ENCODE results near the gene BEX3.

The BEX3 gene

DNA sequence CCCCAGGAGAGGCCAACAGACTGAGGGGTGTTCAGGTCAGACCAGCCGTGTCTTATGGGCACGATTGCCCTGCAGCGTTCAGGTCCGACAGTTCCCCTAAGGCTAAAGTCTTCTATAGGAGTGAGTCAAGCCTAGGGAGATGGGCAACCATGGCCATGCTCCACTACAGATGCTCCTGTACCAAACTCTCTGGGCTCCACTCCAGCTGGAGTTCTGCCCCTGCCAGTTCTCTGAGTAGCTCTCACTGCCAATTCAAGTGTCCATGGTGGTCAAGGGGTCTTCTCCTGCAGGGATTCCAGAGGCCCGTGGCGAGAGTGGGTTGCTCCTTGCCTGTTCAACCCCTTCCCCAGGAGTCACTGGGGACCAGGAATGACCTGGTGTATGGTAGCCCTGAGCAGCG lies 38.2 kb downstream of the BEX3 start:
- ATAC-seq (replicated peaks; ENCODE audit: extremely low read depth, poor library complexity, severe bottlenecking) (no peak), DNase-seq (ENCODE audit: low spot score in 2 of 2) (no peak)
- Mint-ChIP-seq H3K27ac (ENCODE audit: low read depth) (no peak overlapping the region), H3K4me3 (no peak overlapping the region), H3K9me3 (no peaks in the 10 kb centered on the region), H3K4me1 (no peaks in the 10 kb centered on the region), H3K36me3 (ENCODE audit: insufficient read depth) (no peaks in the 10 kb centered on the region), H3K27me3 (peaks cover 13% of the 10 kb centered on the region)

DNA sequence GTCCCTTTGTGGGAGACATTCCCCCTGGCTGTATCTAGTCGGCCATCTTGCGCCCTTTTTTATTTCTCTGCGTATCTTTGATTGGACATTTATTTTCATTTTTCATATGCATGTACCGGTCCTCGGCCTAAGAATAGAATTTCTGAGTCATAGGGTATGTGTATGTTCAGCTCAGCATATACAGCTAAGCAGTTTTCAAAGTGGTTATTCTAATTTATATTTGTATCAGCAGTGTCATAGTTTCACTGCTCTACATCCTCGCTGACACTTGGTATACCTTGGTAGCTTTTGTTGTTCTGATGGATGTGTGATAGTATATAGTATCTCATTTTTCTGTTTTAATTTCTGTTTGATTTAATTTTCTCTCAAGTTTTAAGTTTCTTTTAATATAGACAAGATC lies 38.7 kb downstream of the BEX3 start:
- H3K27me3 Mint-ChIP-seq, result peaks cover 9% of the 10 kb centered on the region
- H3K36me3 Mint-ChIP-seq (ENCODE audit: insufficient read depth), result no peaks in the 10 kb centered on the region
- ATAC-seq (replicated peaks; ENCODE audit: extremely low read depth, poor library complexity, severe bottlenecking) (no peak), DNase-seq (ENCODE audit: low spot score in 2 of 2) (no peak)
- H3K27ac Mint-ChIP-seq (ENCODE audit: low read depth), result no peak overlapping the region
- H3K4me3 Mint-ChIP-seq, result no peak overlapping the region
- H3K4me1 Mint-ChIP-seq, result no peaks in the 10 kb centered on the region
- no peaks in the 10 kb centered on the region for H3K9me3 Mint-ChIP-seq

DNA sequence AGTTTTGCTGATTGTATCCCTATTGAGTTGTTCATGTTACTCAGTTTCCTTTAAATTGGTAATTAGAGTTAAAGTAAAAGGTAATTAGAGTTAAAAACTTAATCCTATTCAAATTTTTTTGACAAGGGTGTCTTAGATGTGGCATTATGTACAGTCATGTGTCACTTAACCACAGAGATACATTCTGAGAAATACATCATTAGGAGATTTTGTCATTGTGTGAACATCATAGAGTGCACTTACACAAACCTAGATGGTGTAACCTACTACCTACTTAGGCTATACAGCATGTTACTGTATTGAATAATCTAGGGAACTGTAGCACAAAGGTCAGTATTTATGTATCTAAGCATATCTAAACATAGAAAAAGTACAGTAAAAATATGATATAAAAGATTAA lies 39.2 kb downstream of the BEX3 start:
- no peaks in the 10 kb centered on the region for H3K36me3 Mint-ChIP-seq (ENCODE audit: insufficient read depth)
- H3K9me3 Mint-ChIP-seq, result no peaks in the 10 kb centered on the region
- ATAC-seq (replicated peaks; ENCODE audit: extremely low read depth, poor library complexity, severe bottlenecking) (no peak), DNase-seq (ENCODE audit: low spot score in 2 of 2) (no peak)
- H3K27me3 Mint-ChIP-seq, result peaks cover 9% of the 10 kb centered on the region
- H3K27ac Mint-ChIP-seq (ENCODE audit: low read depth), result no peak overlapping the region
- H3K4me1 Mint-ChIP-seq, result no peaks in the 10 kb centered on the region
- H3K4me3 Mint-ChIP-seq, result no peak overlapping the region

DNA sequence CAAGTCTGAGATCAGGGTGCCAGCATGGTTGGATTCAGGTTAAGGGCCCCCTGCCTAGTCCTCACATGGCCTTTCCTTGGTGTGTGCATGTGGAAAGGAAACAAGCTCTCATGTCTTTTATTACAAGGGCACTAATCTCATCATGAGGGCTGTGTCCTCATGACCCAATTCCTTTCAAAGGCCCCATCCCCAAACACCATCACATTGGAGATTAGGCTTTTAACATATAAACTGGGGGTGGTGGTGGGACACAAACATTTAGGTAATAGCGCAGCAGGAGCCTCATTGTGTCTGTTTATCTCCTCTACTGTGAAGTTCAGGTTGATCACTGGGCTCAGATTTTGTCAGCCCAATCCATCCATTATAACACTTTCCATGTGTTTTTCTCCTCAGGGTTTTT lies 41.0 kb downstream of the BEX3 start:
- Mint-ChIP-seq H3K4me3 (no peak overlapping the region), H3K4me1 (no peaks in the 10 kb centered on the region), H3K27ac (ENCODE audit: low read depth) (no peak overlapping the region), H3K9me3 (no peaks in the 10 kb centered on the region), H3K36me3 (ENCODE audit: insufficient read depth) (no peaks in the 10 kb centered on the region), H3K27me3 (peaks cover 9% of the 10 kb centered on the region)
- no peak for DNase-seq (ENCODE audit: low spot score in 2 of 2)
- no peak for ATAC-seq (replicated peaks; ENCODE audit: extremely low read depth, poor library complexity, severe bottlenecking)

DNA sequence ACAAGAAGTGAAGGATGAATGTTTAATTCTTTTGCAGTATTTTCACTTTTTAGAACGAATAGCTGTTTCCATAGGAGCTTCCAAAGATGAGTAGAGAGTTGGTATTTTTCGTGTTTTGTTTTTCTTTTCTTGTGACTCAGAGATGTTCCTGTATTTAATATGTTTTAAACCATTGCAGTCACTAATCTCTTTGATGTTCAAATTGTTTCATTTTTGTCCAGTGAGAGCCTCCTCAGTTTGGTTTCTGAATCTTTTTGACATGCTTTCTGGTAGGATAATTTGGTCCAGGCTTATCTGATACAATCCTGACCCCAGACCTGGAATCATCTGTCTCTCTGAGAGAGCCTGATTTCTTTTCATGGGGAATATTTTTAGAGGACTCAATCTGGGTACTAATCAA lies 41.6 kb downstream of the BEX3 start:
- Mint-ChIP-seq H3K36me3 (ENCODE audit: insufficient read depth) (no peaks in the 10 kb centered on the region), H3K4me1 (no peaks in the 10 kb centered on the region), H3K27ac (ENCODE audit: low read depth) (no peak overlapping the region), H3K4me3 (no peak overlapping the region), H3K27me3 (peaks cover 13% of the 10 kb centered on the region), H3K9me3 (no peaks in the 10 kb centered on the region)
- ATAC-seq (replicated peaks; ENCODE audit: extremely low read depth, poor library complexity, severe bottlenecking) (no peak), DNase-seq (ENCODE audit: low spot score in 2 of 2) (no peak)

DNA sequence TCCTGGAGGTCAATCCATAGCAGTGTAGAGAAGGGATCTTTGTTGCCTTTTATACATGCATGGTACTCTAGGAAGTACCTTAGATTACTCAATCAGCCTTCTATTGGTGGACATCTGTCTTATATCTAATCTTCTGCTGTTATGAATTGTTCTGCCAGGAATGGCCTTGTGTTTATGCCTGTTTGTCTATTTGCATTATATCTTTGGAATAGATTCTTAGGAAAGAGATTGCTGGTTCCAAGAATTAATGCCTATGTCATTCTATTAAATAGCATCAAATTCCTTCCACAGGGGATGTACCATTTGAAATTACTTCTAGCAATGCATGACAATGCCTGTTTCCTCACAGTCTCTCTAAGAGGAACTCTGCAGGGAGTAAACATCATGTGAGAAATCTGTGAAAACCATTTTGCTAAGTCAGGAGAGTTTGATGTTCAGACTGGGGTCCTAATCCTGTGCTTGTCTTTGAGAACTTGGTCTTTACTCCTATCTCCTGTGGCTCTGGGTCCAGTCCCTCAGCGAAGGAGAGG lies 42.5 kb downstream of the BEX3 start:
- H3K4me3 Mint-ChIP-seq, result no peak overlapping the region
- no peaks in the 10 kb centered on the region for H3K4me1 Mint-ChIP-seq
- H3K27ac Mint-ChIP-seq (ENCODE audit: low read depth), result no peak overlapping the region
- H3K9me3 Mint-ChIP-seq, result no peaks in the 10 kb centered on the region
- peaks cover 17% of the 10 kb centered on the region for H3K27me3 Mint-ChIP-seq
- no peaks in the 10 kb centered on the region for H3K36me3 Mint-ChIP-seq (ENCODE audit: insufficient read depth)
- ATAC-seq (replicated peaks; ENCODE audit: extremely low read depth, poor library complexity, severe bottlenecking) (no peak), DNase-seq (ENCODE audit: low spot score in 2 of 2) (no peak)

DNA sequence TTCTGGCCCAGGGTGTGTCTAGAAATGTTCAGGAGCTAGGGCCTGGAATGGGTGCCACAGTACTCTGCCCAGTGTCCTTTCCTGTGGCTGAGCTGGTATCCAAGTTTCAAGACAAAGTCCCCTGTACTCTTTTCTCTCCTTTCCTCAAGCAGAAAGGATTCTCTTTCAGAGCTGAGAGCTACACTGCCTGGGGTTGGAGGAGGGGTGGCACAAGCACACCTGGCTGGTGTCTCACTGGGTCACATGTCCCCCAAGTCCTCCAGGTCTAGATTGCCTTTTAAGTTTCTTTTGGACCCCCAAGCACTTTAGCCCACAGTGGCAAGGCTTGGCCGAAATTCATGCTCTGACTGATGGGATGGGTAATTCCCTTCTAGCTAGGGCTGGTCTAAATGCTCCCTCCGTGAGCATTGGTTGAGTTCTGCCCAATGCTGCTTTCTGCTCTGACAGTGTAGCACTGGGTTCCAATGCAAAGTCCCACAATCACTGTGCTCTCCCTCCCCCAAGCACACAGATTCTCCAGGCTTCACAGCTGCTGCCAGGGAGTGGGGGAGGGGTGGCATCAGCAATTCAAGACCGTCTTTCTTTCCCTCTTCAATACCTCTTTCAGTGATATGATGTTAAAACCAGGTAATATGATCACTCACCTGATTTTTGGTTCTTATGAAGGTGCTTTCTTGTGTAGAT lies 47.8 kb downstream of the BEX3 start:
- H3K4me3 Mint-ChIP-seq, result no peak overlapping the region
- peaks cover 8% of the 10 kb centered on the region for H3K27me3 Mint-ChIP-seq
- H3K27ac Mint-ChIP-seq (ENCODE audit: low read depth), result no peak overlapping the region
- ATAC-seq (replicated peaks; ENCODE audit: extremely low read depth, poor library complexity, severe bottlenecking) (no peak), DNase-seq (ENCODE audit: low spot score in 2 of 2) (no peak)
- no peaks in the 10 kb centered on the region for H3K36me3 Mint-ChIP-seq (ENCODE audit: insufficient read depth)
- H3K9me3 Mint-ChIP-seq, result no peaks in the 10 kb centered on the region
- no peaks in the 10 kb centered on the region for H3K4me1 Mint-ChIP-seq

Data from central memory CD8-positive, alpha-beta T cell (primary cell).